GM19043 (cell line): ENCODE data around the gene U2AF1L4.
A peak's percentile ranks its signal among the peaks of the same experiment; 100 is the strongest.

Experiments
- ATAC-seq: cut with Tn5 transposase; IDR thresholded peaks from one replicate; pipeline ENCODE4 v1.9.1; 2021; ENCODE audit warnings: low read depth; ENCODE audit not compliant: unreplicated experiment

Gene U2AF1L4

GRCh38 chr19:35715355-35715809, 29.8 kb downstream of the U2AF1L4 start:
- no peak for ATAC-seq

- no peak for ATAC-seq
Observed at GRCh38 chr19:35714601-35715354, 30.4 kb downstream of the U2AF1L4 start.

GRCh38 chr19:35713904-35714495, 31.2 kb downstream of the U2AF1L4 start:
- no peak for ATAC-seq

- no peak for ATAC-seq
Observed at GRCh38 chr19:35713506-35713850, 31.7 kb downstream of the U2AF1L4 start.

- ATAC-seq: no peak
Observed at GRCh38 chr19:35712567-35713505, 32.4 kb downstream of the U2AF1L4 start.

- ATAC-seq: no peak
Observed at GRCh38 chr19:35710784-35711723, 34.2 kb downstream of the U2AF1L4 start.

GRCh38 chr19:35708391-35708790, 36.8 kb downstream of the U2AF1L4 start:
- no peak for ATAC-seq

GRCh38 chr19:35704218-35704617, 41.0 kb downstream of the U2AF1L4 start, which contains the start of gene ZBTB32:
Gene ZBTB32 (plus strand): TSS chr19:35704558. CDS start chr19:35714627, 10,069 bp downstream.
- ATAC-seq: no peak

GRCh38 chr19:35703343-35703742, 41.9 kb downstream of the U2AF1L4 start:
- ATAC-seq: no peak

GRCh38 chr19:35702223-35703012, 42.8 kb downstream of the U2AF1L4 start:
- ATAC-seq: peak; percentile 95

GRCh38 chr19:35696835-35697234, 48.4 kb downstream of the U2AF1L4 start:
- ATAC-seq: no peak

- ATAC-seq: no peak
Observed at GRCh38 chr19:35695895-35696422, 49.3 kb downstream of the U2AF1L4 start.

GRCh38 chr19:35693835-35694599, 51.2 kb downstream of the U2AF1L4 start:
- ATAC-seq: peak; percentile 78

GRCh38 chr19:35693422-35693821, 51.8 kb downstream of the U2AF1L4 start:
- no peak for ATAC-seq
